Measurements from ENCODE around the gene SYNE1. TPM values are rescaled to one million over a fixed set of nuclear protein-coding genes. Genes with fewer than 3 reads are reported as not detected.

The SYNE1 gene
- total RNA-seq, 1 experiment from 2014 or later = 3.0 TPM

GRCh38 chr6:152351742-152352141, 285.4 kb downstream of the SYNE1 start:
- no peaks in the 10 kb centered on the region for H3K79me1 ChIP-seq (ENCODE audit: insufficient read depth, low read depth, low read length, poor library complexity, severe bottlenecking)
- no peaks in the 10 kb centered on the region for H3K23me2 ChIP-seq (ENCODE audit: insufficient read length, low read depth, low read length, poor library complexity, severe bottlenecking)
- H3K27ac ChIP-seq (ENCODE audit: insufficient read length, low read depth, low read length) = no peak overlapping the region
- Mint-ChIP-seq H3K27ac (no peak overlapping the region), H3K9me3 (peaks cover 2% of the 10 kb centered on the region in 2 experiments; a peak in 2 of 5 replicates), H3K36me3 (ENCODE audit: insufficient read depth in 1 of 3, low read depth in 3 of 3) (no peaks in the 10 kb centered on the region; a peak in 1 of 7 replicates), H3K4me1 (peaks cover 2 to 3% of the 10 kb centered on the region in 2 experiments; a peak in 2 of 4 replicates), H3K27me3 (ENCODE audit: low read depth) (no peaks in the 10 kb centered on the region), H3K4me3 (no peak overlapping the region)
- H3K79me2 ChIP-seq (ENCODE audit: insufficient read depth, low read length) = no peaks in the 10 kb centered on the region
- H4K20me1 ChIP-seq (ENCODE audit: control insufficient read depth, insufficient read depth, insufficient read length) = no peaks in the 10 kb centered on the region
- no peaks in the 10 kb centered on the region for H3K27me3 ChIP-seq (ENCODE audit: insufficient read depth, low read length)
- no peak overlapping the region for H4K8ac ChIP-seq (replicated peaks; ENCODE audit: insufficient read length, low read depth, low read length)
- H3K23ac ChIP-seq (ENCODE audit: insufficient read length, low read depth, low read length) = no peak overlapping the region
- H3K4me2 ChIP-seq (ENCODE audit: insufficient read depth, insufficient read length, low read length) = no peak overlapping the region
- H3K14ac ChIP-seq (ENCODE audit: insufficient read depth, low read length) = no peak overlapping the region
- H2BK20ac ChIP-seq (ENCODE audit: low read depth, low read length, poor library complexity, severe bottlenecking) = no peak overlapping the region
- H2BK120ac ChIP-seq (ENCODE audit: low read depth, low read length, poor library complexity, severe bottlenecking) = no peak overlapping the region
- no peak overlapping the region for H2AK5ac ChIP-seq (ENCODE audit: insufficient read length, low read length)
- H2BK15ac ChIP-seq (ENCODE audit: low read depth, low read length) = no peak overlapping the region
- H3K9me3 ChIP-seq (ENCODE audit: control insufficient read depth, low read depth, low read length) = no peaks in the 10 kb centered on the region
- TF ChIP-seq CTCF (conservative IDR thresholded peaks at IDR 0.05) = no peak
- no peak overlapping the region for H2BK12ac ChIP-seq (ENCODE audit: insufficient read length, low read depth, low read length)
- no peak overlapping the region for H4K91ac ChIP-seq (ENCODE audit: insufficient read length, low read depth, low read length)
- H3T11ph ChIP-seq (ENCODE audit: low read length) = no peak overlapping the region
- DNase-seq = no peak
- H3K18ac ChIP-seq (ENCODE audit: insufficient read length, low read depth, low read length) = no peak overlapping the region
- H2BK5ac ChIP-seq (ENCODE audit: insufficient read length, low read length) = no peak overlapping the region
- H3K9ac ChIP-seq (ENCODE audit: extremely low read depth, insufficient read length, low read length) = no peak overlapping the region
- WGBS (ENCODE audit: extremely low coverage, insufficient read length, low lambda C conversion rate) = no CpG with 5 or more reads among the region's 5 CpGs
- H3K56ac ChIP-seq (ENCODE audit: insufficient read length, low read depth, low read length) = no peak overlapping the region
- H3K4ac ChIP-seq (ENCODE audit: low read depth, low read length) = no peak overlapping the region
- no peaks in the 10 kb centered on the region for H3K4me1 ChIP-seq (ENCODE audit: insufficient read depth, low read length)
- H2AFZ ChIP-seq (ENCODE audit: low read length) = no peak overlapping the region
- H4K5ac ChIP-seq (ENCODE audit: insufficient read length, low read depth, low read length) = no peak overlapping the region
